ENCODE results near the gene MYO5B.

DNA sequence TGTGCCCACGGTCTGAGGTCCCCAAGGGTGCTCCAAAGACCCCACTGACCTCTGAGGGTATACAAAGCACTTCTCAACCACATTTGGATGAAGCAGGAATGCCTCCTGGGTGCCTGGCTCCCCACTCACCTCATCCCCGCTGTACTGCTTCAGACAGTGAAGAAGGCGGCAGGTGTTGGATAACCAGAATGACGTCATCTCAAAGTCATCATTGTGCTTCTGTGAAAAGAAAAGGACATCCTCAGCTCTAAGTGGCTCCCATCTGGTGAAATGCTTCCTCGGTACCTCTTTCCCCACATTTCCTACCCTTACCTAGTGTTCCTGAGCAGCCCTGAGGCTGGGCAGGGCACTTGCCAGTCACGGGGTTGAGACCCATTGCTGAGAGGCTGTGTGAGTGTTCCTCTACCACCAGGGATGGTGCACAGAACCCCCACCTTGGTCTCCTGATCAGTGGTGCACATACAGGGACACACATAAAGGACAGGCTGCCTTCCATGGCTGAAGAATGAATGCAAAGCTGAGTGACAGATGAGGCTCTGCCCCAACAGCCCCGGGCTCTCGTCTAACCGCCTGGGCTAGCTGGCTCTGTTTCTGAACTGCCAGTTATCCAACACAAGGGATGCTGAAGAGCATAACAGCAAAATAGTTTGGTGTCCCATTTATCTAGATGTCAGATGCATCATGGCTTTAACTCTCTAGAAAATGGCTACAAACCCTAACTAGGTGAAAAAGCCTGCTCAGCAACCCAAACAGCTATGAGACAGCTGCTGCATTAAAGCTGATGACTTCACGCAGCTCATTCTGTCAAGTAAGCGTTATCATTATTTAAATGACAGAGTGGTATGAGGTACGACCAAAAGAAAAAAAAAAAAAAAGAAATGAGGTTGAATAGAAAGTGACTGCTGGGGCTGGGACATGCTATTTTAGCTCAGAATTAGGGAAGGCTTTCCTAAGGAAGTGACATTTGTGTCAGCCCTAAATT lies 353.4 kb downstream of the MYO5B start:
- TF ChIP-seq POLR2A (IDR thresholded peaks at IDR 0.05; ENCODE audit: low read length) = no peak
- no peak for TF ChIP-seq GATA1 (IDR thresholded peaks at IDR 0.05; ENCODE audit: low read depth, low read length)

All from erythroblast (primary cell).